Measurements from ENCODE around the gene FAM241A.

FAM241A gene

GRCh38 chr4:112236040-112236439, 90.8 kb downstream of the FAM241A start:
- H3K9ac ChIP-seq (ENCODE audit: low read length): no peak overlapping the region
- H3K4me2 ChIP-seq (ENCODE audit: low read length): no peak overlapping the region
- no peak overlapping the region for H2AFZ ChIP-seq (ENCODE audit: low read length)
- no peak overlapping the region for H3K4me3 ChIP-seq (ENCODE audit: low read depth, low read length, poor library complexity, severe bottlenecking)
- no peak overlapping the region for H3K27ac ChIP-seq (ENCODE audit: low read depth, low read length, poor library complexity, severe bottlenecking)
- no peaks in the 10 kb centered on the region for H3K79me2 ChIP-seq (ENCODE audit: insufficient read depth, low read length)
- no peaks in the 10 kb centered on the region for H3K27me3 ChIP-seq (ENCODE audit: insufficient read depth, low read length)
- TF ChIP-seq EZH2 (IDR thresholded peaks at IDR 0.05; ENCODE audit: borderline replicate concordance, low read length) (no peak), CTCF (IDR thresholded peaks at IDR 0.05; ENCODE audit: low read length) (no peak)
- no peaks in the 10 kb centered on the region for H4K20me1 ChIP-seq (ENCODE audit: insufficient read depth, low read length)
- H3K4me1 ChIP-seq (ENCODE audit: insufficient read depth, low read length, severe bottlenecking): peaks cover 20% of the 10 kb centered on the region
- H3K9me3 ChIP-seq (ENCODE audit: low read length): no peaks in the 10 kb centered on the region
- no peaks in the 10 kb centered on the region for H3K9me2 ChIP-seq (ENCODE audit: low read depth, low read length)
- no peaks in the 10 kb centered on the region for H3F3A ChIP-seq (ENCODE audit: insufficient read depth, low read length)
- no peaks in the 10 kb centered on the region for H3K36me3 ChIP-seq (ENCODE audit: insufficient read depth, low read length)

GRCh38 chr4:112238833-112239232, 93.6 kb downstream of the FAM241A start:
- no peak overlapping the region for H3K27ac ChIP-seq (ENCODE audit: low read depth, low read length, poor library complexity, severe bottlenecking)
- H3K4me1 ChIP-seq (ENCODE audit: insufficient read depth, low read length, severe bottlenecking): peaks cover 4% of the 10 kb centered on the region
- no peak overlapping the region for H3K4me3 ChIP-seq (ENCODE audit: low read depth, low read length, poor library complexity, severe bottlenecking)
- no peaks in the 10 kb centered on the region for H3K79me2 ChIP-seq (ENCODE audit: insufficient read depth, low read length)
- H3K9me3 ChIP-seq (ENCODE audit: low read length): no peaks in the 10 kb centered on the region
- no peak overlapping the region for H2AFZ ChIP-seq (ENCODE audit: low read length)
- H3K36me3 ChIP-seq (ENCODE audit: insufficient read depth, low read length): no peaks in the 10 kb centered on the region
- no peaks in the 10 kb centered on the region for H3F3A ChIP-seq (ENCODE audit: insufficient read depth, low read length)
- no peak for TF ChIP-seq CTCF (IDR thresholded peaks at IDR 0.05; ENCODE audit: low read length)
- TF ChIP-seq EZH2 (IDR thresholded peaks at IDR 0.05; ENCODE audit: borderline replicate concordance, low read length): no peak
- no peak overlapping the region for H3K4me2 ChIP-seq (ENCODE audit: low read length)
- no peaks in the 10 kb centered on the region for H3K9me2 ChIP-seq (ENCODE audit: low read depth, low read length)
- H4K20me1 ChIP-seq (ENCODE audit: insufficient read depth, low read length): no peaks in the 10 kb centered on the region
- H3K27me3 ChIP-seq (ENCODE audit: insufficient read depth, low read length): no peaks in the 10 kb centered on the region
- H3K9ac ChIP-seq (ENCODE audit: low read length): no peak overlapping the region

Measured in OCI-LY1 (cell line).